Stimulated activated naive CD4-positive, alpha-beta T cell treated with Interleukin-2 at 50 U/mL for 16 hours (primary cell): ENCODE results near the gene CERK.

Experiments
- DNase-seq: peaks from one replicate; lab custom pipeline; 2025; lab: John Stamatoyannopoulos, UW

Gene CERK

GRCh38 chr22:46699091-46699490 is 39.0 kb downstream of the CERK start:
- DNase-seq, result no peak

GRCh38 chr22:46697811-46698515 is 40.1 kb downstream of the CERK start:
- DNase-seq, result no peak

DNA sequence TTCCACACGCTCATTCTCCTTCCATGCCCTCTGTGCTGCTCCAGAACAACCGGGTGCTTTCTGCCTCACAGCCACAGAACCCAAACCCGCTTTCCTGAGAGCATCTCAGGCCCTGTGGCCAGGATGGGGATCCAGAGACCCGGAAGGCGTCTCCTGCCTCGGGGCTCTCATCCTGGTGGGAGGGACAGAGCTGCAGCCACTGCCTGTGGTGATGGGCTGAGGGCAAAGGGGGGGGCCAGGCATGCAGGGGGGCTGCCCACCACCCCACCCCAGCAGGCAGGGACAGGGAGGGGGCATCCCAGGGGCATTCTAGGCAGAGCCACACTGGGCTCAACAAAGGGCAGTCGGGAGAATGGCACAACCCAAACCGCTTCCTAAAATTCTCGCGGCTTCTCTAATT is 41.4 kb downstream of the CERK start:
- DNase-seq, result no peak

- DNase-seq, result no peak
These were observed 41.9 kb downstream of the CERK start for GRCh38 chr22:46696229-46696518.

DNA sequence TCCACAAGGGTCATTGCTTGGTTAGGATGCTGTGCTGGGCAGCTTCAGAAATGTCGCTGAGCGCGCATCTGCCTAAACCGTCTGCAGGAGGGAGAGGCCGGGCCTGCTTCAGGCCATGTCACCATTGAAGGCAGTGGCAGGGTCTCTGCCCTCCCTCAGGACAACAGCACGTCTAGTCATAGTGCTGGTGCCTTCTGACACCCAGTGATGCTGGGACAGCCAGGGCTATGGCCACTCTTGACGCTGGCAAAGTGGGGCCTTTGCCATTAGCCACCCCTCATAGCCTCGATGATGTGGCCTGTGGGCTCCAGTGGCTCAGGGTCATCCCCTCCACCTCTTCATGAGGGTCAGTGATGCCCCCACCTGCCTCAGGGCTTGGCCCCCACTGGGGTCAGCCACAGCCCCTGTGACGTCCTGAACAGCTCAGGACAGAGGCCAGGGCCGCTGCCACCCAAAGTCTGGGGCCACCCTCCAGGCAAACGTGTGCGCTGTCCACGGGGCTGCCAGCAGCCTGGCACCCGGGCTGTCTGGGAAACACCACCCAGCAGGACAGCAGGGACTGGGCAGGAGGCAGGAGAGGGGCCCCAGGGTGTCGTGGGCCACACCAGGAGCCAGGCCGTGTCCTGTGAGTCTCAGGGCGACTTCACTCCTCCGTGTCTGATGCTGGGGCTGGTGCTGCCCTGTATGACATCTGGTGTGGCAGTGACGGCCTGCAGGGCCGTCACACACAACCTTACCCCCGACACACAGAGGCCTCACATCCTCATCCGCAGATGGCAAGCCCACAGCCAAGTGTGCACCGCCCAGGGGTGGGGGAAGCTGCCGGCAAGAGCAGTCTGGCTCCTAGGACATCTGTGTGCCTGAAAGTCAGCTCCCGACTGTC is 42.5 kb downstream of the CERK start:
- no peak for DNase-seq

GRCh38 chr22:46694416-46695170 is 43.5 kb downstream of the CERK start:
- DNase-seq, result no peak

GRCh38 chr22:46693634-46694415 is 44.2 kb downstream of the CERK start:
- no peak for DNase-seq

DNA sequence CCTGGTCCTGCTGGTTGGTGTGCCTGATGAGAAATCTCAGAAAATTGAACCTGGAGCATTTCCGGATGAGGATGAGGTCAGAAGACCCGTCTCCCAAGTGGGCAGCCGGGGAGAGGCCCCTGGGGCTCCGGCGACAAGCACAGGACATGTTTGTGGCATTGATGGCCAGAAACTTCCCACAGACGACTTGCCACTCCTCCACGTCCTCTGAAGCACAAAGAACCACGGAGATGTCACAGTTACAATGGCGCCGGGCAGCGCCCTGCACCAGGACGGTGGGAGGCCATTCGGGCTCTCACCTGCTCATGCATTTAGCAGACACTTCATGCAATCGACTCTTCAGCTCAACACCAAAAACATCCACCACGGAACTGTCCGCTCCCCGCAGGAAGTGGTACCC is 46.5 kb downstream of the CERK start:
- DNase-seq, result no peak

DNA sequence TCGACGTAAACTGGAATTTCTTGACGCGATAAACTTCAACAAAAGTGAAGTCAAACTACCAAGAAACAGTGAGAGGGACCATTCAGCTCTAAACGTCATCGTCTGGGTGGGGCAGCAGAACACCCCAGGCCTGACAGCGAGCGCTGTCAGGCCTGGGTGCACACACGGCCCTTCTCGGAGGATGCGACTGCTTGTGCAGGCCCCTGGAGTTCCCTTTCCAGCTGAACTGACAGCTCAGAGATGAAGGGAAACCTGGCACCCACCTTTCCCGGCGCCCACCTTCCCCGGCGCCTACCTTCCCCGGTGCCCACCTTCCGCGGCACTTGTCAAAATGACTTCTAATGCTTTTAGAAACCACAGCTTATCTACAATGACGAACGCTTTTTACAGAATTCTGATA is 47.9 kb downstream of the CERK start:
- DNase-seq, result no peak

DNA sequence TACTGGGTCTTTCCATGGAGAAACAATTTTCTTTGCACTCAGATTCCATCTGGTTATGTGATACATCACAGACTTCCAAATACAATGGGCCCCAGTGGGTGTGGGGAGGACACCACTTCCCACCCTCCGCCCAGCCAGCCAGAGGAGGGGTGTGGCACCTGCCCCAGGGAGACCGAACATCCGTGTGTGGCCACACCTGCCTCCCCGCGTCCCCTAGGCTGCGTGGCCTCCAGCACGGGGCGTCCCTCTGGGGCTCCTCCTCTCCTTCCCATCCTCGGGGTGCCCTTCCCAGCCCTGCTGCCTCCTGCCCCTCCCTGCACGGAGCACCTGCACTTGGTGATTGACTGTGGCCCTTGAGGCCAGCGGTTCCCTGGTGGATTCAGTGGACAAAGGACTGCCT is 49.1 kb downstream of the CERK start:
- DNase-seq, result no peak

GRCh38 chr22:46687460-46687859 is 50.6 kb downstream of the CERK start:
- no peak for DNase-seq

DNA sequence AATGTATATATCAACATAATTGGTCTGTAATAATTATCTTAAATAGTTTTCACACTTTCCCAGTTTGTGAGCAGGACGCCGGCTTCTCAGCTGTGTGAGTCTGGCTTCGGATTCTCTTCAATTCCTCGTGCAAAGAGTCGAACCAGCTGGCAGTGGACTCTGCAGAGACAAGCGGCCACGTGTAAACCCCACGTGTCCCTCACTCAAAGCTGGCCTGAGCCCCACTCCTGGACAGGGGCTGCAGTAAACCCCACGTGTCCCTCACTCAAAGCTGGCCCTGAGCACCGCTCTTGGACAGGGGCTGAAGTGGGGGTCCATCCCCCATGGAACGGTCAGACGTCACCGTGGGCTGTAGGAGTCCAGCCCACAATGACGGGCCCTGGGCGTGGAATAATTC is 51.0 kb downstream of the CERK start:
- DNase-seq, result no peak

- no peak for DNase-seq
These were observed 51.6 kb downstream of the CERK start for GRCh38 chr22:46686221-46687047.

DNA sequence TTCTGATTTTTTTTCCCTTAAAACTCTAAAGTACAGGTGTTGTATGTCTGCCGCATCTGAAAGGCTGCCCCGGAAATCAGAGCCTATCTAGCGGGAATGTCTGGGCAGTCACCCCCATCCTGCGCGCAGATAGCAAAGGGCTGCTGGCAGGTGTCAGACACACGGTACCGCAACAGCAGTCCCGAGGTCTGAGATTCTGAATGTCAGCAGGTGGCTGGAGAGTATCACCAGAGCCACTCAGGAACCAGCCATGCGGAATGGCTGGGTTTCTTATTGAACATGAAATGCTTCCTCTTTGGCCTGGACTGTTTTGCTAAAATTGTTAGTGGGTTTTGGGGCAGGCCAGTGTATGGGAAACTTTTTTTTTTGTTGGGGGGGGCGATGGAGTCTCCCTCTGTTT is 53.3 kb downstream of the CERK start:
- no peak for DNase-seq

- DNase-seq, result no peak
These were observed 55.9 kb downstream of the CERK start for GRCh38 chr22:46682011-46682731.

GRCh38 chr22:46681010-46681409 is 57.0 kb downstream of the CERK start:
- no peak for DNase-seq

- DNase-seq, result no peak
These were observed 58.3 kb downstream of the CERK start for GRCh38 chr22:46679706-46680269.

DNA sequence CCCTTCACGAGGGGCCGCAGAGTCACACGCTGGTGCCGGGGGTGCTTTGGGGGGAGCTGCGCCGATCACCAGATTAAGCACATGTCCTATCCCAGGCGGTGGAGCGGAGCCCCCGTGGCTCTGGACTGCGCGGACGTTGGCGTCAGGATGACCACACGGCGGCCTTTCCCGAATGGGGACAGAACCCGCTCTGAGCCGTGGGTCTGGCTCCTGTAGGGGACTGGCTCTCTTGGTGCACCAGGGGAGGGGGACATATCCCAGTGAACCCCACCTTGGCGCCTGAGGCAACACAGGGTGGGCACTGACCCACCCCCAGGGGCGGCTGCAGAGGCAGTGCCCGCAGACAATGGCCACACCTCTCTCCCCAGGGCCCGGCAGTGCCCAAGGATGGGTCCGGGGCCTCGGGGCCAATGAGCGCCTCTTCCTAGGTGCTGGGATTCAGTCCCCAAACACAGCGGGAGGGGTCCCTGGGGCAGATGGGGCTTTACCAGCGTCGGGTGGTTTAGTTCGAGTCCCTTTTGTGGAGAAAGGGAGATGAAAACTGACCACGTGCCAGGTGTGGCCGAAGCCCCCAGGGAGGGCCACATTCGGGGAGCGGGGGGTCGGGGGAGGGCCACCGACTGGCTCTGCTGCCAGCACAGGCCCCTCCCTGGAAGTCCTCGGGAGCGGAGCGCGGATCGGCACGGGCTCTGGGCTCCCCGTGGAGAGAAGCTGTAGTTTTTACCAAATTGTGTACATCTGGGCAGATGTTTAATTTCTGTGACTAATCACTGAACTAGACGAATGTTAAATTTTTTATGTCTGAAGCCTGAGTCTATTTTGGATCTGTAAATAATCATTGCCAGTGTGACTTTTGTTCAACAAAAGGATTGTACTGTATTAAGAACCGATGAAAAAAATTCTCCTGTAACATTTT is 59.0 kb downstream of the CERK start:
- no peak for DNase-seq

DNA sequence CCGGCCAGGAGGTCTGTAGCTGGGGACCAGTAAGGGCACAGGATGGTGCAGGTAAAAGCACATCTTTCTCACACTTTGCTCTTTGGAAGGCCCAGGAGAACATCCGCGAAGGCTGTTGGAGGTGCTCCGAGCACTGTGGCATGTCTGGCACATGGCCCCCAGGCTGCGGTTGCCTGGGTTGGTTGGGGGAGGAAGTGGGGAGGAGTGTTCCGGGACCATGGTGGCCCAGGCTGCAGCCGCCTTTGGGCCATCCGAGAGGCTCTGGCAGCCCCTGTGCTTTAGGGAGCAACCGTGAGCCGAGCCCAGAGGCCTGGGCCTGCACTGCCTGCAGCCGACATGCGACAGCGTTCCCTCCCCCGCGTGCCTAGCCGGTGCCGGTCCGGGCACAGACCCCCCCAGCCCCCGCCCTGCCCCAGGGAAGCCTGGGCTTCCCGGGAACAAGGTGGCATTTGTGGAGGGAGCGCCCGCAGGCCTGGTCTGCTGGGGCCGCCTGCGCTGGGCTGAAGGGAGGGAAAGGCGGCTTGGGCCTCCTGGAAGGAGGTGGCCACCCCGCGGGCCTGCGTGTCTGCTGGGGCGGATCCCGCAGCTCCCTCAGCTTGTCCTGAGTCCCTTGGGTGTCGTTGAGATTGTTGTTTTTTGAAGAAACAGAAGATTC is 59.9 kb downstream of the CERK start:
- no peak for DNase-seq
